22Rv1 (cell line): ENCODE measurements around the gene NLRP14.
A peak's percentile ranks its signal among the peaks of the same experiment; 100 is the strongest.

Experiments used
- H3K27ac ChIP-seq: fragments of 450-650 bp; 2 replicates; pipeline ENCODE4 v1.5.1; 2017
- CTCF ChIP-seq: fragments of 450-650 bp; IDR thresholded peaks from 2 replicates; pipeline ENCODE4 v1.5.1; 2017; ENCODE audit warnings: mild to moderate bottlenecking
- ZFX ChIP-seq: fragments of 450-650 bp; IDR thresholded peaks from 2 replicates; pipeline ENCODE4 v1.6.1; 2017; ENCODE audit warnings: antibody characterized with exemption, borderline replicate concordance

Gene NLRP14

GRCh38 chr11:6992457-6993417, 27.5 kb upstream of the NLRP14 start:
- TF ChIP-seq CTCF (no peak), ZFX (no peak)
- no peak overlapping the region for H3K27ac ChIP-seq

- no peak overlapping the region for H3K27ac ChIP-seq
- TF ChIP-seq ZFX (no peak), CTCF (no peak)
Observed at GRCh38 chr11:6995703-6996102, 24.6 kb upstream of the NLRP14 start.

- TF ChIP-seq ZFX = no peak
- TF ChIP-seq CTCF = no peak
- no peak overlapping the region for H3K27ac ChIP-seq
Observed at GRCh38 chr11:7004482-7004881, 15.8 kb upstream of the NLRP14 start.

- no peak overlapping the region for H3K27ac ChIP-seq
- no peak for TF ChIP-seq ZFX
- no peak for TF ChIP-seq CTCF
Observed at GRCh38 chr11:7014118-7014517, 6.2 kb upstream of the NLRP14 start.

- TF ChIP-seq ZFX = no peak
- no peak for TF ChIP-seq CTCF
- no peak overlapping the region for H3K27ac ChIP-seq
Observed at GRCh38 chr11:7016011-7016410, 4.3 kb upstream of the NLRP14 start.

GRCh38 chr11:7019500-7020182, 638 bp upstream of the NLRP14 start:
- H3K27ac ChIP-seq = peak overlapping the region; percentile 68
- TF ChIP-seq CTCF (no peak), ZFX (no peak)

- no peak for TF ChIP-seq ZFX
- TF ChIP-seq CTCF = no peak
- no peak overlapping the region for H3K27ac ChIP-seq
Observed at GRCh38 chr11:7021318-7021717, 1.0 kb downstream of the NLRP14 start.
